Activated CD8-positive, alpha-beta memory T cell treated with anti-CD3 and anti-CD28 coated beads for 48 hours (primary cell): ENCODE data around the gene TEDC1.

Experiments used
- DNase-seq, 3 experiments: peaks; one replicate each; pipeline ENCODE4 v3.0.0-alpha.2; 2020; ENCODE audit warnings: low read depth in 2 of 3, low spot score in 2 of 3

TEDC1 gene

GRCh38 chr14:105519946-105520698 is 29.1 kb downstream of the TEDC1 start:
- DNase-seq: no peak

- DNase-seq: no peak
These were observed 34.3 kb downstream of the TEDC1 start for GRCh38 chr14:105525326-105525725.

- DNase-seq: no peak
These were observed 35.1 kb downstream of the TEDC1 start, which contains the start of gene TMEM121 for GRCh38 chr14:105525861-105526775. Gene TMEM121 (plus strand): TSS chr14:105526583. CDS start chr14:105528835, 2,252 bp downstream.

- DNase-seq: no peak
These were observed 35.8 kb downstream of the TEDC1 start for GRCh38 chr14:105526776-105527380.

GRCh38 chr14:105527381-105527825 is 36.4 kb downstream of the TEDC1 start:
- no peak for DNase-seq

GRCh38 chr14:105527826-105528585 is 37.0 kb downstream of the TEDC1 start:
- peak; percentile 61 to 64 (median 62) for DNase-seq

GRCh38 chr14:105528586-105529318 is 37.7 kb downstream of the TEDC1 start:
- no peak for DNase-seq

- no peak for DNase-seq
These were observed 38.2 kb downstream of the TEDC1 start for GRCh38 chr14:105529319-105529568.

GRCh38 chr14:105529569-105530284 is 38.7 kb downstream of the TEDC1 start:
- no peak for DNase-seq

GRCh38 chr14:105530285-105531087 is 39.4 kb downstream of the TEDC1 start:
- no peak for DNase-seq

- DNase-seq: no peak
These were observed 40.2 kb downstream of the TEDC1 start for GRCh38 chr14:105531088-105531893.

- DNase-seq: no peak
These were observed 41.0 kb downstream of the TEDC1 start for GRCh38 chr14:105531894-105532623.

GRCh38 chr14:105532735-105533141 is 41.7 kb downstream of the TEDC1 start:
- DNase-seq: no peak

- DNase-seq: no peak
These were observed 42.3 kb downstream of the TEDC1 start for GRCh38 chr14:105533391-105533790.

- DNase-seq: no peak
These were observed 42.9 kb downstream of the TEDC1 start for GRCh38 chr14:105533811-105534498.

- no peak for DNase-seq
These were observed 43.5 kb downstream of the TEDC1 start for GRCh38 chr14:105534586-105534985.

GRCh38 chr14:105536051-105536450 is 45.0 kb downstream of the TEDC1 start:
- no peak for DNase-seq
